Skeletal muscle tissue (tissue), 4 donors: Measurements from ENCODE around the gene TMEM163. TPM values are rescaled to one million over a fixed set of nuclear protein-coding genes. Genes with fewer than 3 reads are reported as not detected.

Source experiments
- H3K27ac ChIP-seq: one replicate; pipeline ENCODE4 v1.7.0; 2013; ENCODE audit warnings: mild to moderate bottlenecking, low read depth, low read length, inconsistent platforms
- H3K27me3 ChIP-seq, 3 donors: one replicate each; pipeline ENCODE4 v1.7.0; 2013; ENCODE audit warnings: low read length in 3 of 3; ENCODE audit not compliant: control insufficient read depth in 3 of 3, insufficient read depth in 3 of 3
- H3K36me3 ChIP-seq, 3 donors: one replicate each; pipeline ENCODE4 v1.7.0; 2013; ENCODE audit warnings: low read length in 3 of 3; ENCODE audit not compliant: control insufficient read depth in 3 of 3, insufficient read depth in 3 of 3
- H3K4me1 ChIP-seq, 3 donors: one replicate each; pipeline ENCODE4 v1.7.0; 2013; ENCODE audit warnings: low read length in 3 of 3, mild to moderate bottlenecking in 3 of 3; ENCODE audit not compliant: control insufficient read depth in 3 of 3, insufficient read depth in 3 of 3
- H3K4me3 ChIP-seq, 3 donors: one replicate each; pipeline ENCODE4 v1.7.0; 2013; ENCODE audit warnings: low read length in 3 of 3
- H3K9ac ChIP-seq, 3 donors: one replicate each; pipeline ENCODE4 v1.7.0; 2013; ENCODE audit warnings: low read length in 3 of 3, mild to moderate bottlenecking in 3 of 3, moderate library complexity in 2 of 3, low read depth in 1 of 3
- H3K9me3 ChIP-seq, 3 donors: one replicate each; pipeline ENCODE4 v1.7.0; 2013; ENCODE audit warnings: low read length in 3 of 3; ENCODE audit not compliant: control insufficient read depth in 3 of 3
- total RNA-seq: library from RNA; depleted of rRNA; stranded (reverse); fragments of >200 nt; gene quantifications from one replicate; pipeline ENCODE4 v1.2.3, GENCODE V29; 2014
- donor health status: Osteomylitis.

Gene TMEM163
- total RNA-seq, 1 donor from 2014 or later = 1.0 TPM

GRCh38 chr2:134745023-134745422 is 26.2 kb upstream of the TMEM163 start:
- no peak overlapping the region for H3K4me3 ChIP-seq
- H3K9me3 ChIP-seq = no peaks in the 10 kb centered on the region
- H3K36me3 ChIP-seq = no peaks in the 10 kb centered on the region
- H3K9ac ChIP-seq = no peak overlapping the region
- H3K27ac ChIP-seq = no peak overlapping the region
- no peaks in the 10 kb centered on the region for H3K4me1 ChIP-seq
- no peaks in the 10 kb centered on the region for H3K27me3 ChIP-seq

- H3K27ac ChIP-seq = no peak overlapping the region
- no peaks in the 10 kb centered on the region for H3K4me1 ChIP-seq
- H3K27me3 ChIP-seq = no peaks in the 10 kb centered on the region
- no peaks in the 10 kb centered on the region for H3K36me3 ChIP-seq
- H3K4me3 ChIP-seq = no peak overlapping the region
- no peaks in the 10 kb centered on the region for H3K9me3 ChIP-seq
- no peak overlapping the region for H3K9ac ChIP-seq
Observed at GRCh38 chr2:134739879-134740301, 21.1 kb upstream of the TMEM163 start.

- Histone ChIP-seq H3K36me3 (no peaks in the 10 kb centered on the region), H3K27ac (no peak overlapping the region), H3K27me3 (no peaks in the 10 kb centered on the region), H3K4me1 (no peaks in the 10 kb centered on the region), H3K9me3 (no peaks in the 10 kb centered on the region), H3K9ac (no peak overlapping the region), H3K4me3 (no peak overlapping the region)
Observed at GRCh38 chr2:134739236-134739878, 20.6 kb upstream of the TMEM163 start.

- no peaks in the 10 kb centered on the region for H3K27me3 ChIP-seq
- no peaks in the 10 kb centered on the region for H3K4me1 ChIP-seq
- H3K36me3 ChIP-seq = no peaks in the 10 kb centered on the region
- no peaks in the 10 kb centered on the region for H3K9me3 ChIP-seq
- no peak overlapping the region for H3K9ac ChIP-seq
- H3K27ac ChIP-seq = no peak overlapping the region
- H3K4me3 ChIP-seq = no peak overlapping the region
Observed at GRCh38 chr2:134738141-134738870, 19.5 kb upstream of the TMEM163 start.

DNA sequence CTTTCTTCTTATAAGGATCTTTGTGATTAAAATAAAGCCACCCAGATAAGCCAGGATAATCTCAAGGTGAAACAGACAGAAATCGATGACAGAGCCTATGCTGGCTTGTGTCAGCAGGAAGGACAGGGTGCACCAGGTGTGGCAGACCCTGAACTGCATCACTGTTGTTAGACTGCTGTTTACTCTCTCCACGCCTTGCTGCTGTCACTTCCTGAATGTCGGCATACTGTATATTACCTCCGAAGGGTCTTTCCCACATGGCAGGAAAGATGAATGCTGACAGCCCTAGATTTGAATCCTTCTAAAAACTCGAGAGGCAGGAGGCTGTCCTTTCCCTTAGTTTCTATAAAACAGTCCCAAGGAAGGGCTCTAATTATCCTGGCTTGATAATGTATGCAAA is 18.9 kb upstream of the TMEM163 start:
- H3K27ac ChIP-seq = no peak overlapping the region
- H3K4me1 ChIP-seq = no peaks in the 10 kb centered on the region

GRCh38 chr2:134736167-134736880 is 17.5 kb upstream of the TMEM163 start:
- Histone ChIP-seq H3K9ac (no peak overlapping the region), H3K4me1 (no peaks in the 10 kb centered on the region), H3K36me3 (no peaks in the 10 kb centered on the region), H3K4me3 (no peak overlapping the region), H3K9me3 (no peaks in the 10 kb centered on the region), H3K27ac (no peak overlapping the region), H3K27me3 (no peaks in the 10 kb centered on the region)

More for the DNA sequence above, 18.9 kb upstream of the TMEM163 start:
- H3K9ac ChIP-seq = no peak overlapping the region
- no peaks in the 10 kb centered on the region for H3K9me3 ChIP-seq
- no peaks in the 10 kb centered on the region for H3K36me3 ChIP-seq
- no peak overlapping the region for H3K4me3 ChIP-seq
- H3K27me3 ChIP-seq = no peaks in the 10 kb centered on the region

- Histone ChIP-seq H3K4me1 (no peaks in the 10 kb centered on the region), H3K4me3 (no peak overlapping the region), H3K9ac (no peak overlapping the region), H3K27me3 (peaks cover 0 to 6% (median 0%) of the 10 kb centered on the region in 3 donors), H3K9me3 (no peaks in the 10 kb centered on the region), H3K36me3 (no peaks in the 10 kb centered on the region), H3K27ac (no peak overlapping the region)
Observed at GRCh38 chr2:134728163-134728562, 9.4 kb upstream of the TMEM163 start.

- Histone ChIP-seq H3K9me3 (no peaks in the 10 kb centered on the region), H3K27me3 (peaks cover 0 to 6% (median 4%) of the 10 kb centered on the region in 3 donors), H3K4me1 (no peaks in the 10 kb centered on the region), H3K27ac (no peak overlapping the region), H3K36me3 (no peaks in the 10 kb centered on the region), H3K9ac (no peak overlapping the region), H3K4me3 (no peak overlapping the region)
Observed at GRCh38 chr2:134727385-134727784, 8.6 kb upstream of the TMEM163 start.

DNA sequence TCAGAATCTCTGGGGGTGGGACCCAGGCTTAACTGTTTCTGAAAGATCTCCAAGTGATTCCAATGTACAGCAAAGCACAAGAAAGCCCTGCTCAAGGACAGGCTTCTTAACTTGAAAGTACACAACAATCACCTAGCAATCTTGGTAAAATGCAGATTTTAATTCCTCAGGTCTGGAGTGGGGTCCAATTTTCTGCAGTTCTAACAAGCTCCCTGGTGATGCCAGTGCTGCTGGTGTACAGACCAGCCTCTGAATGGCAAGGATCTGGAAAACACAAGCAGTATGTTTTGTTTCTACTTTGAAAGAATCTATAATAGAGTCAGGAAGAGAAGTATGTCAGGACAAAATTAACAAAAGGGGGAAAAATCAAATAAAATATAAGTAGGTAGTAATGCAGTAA is 7.8 kb upstream of the TMEM163 start:
- Histone ChIP-seq H3K27me3 (peaks cover 0 to 8% (median 6%) of the 10 kb centered on the region in 3 donors), H3K27ac (no peak overlapping the region), H3K4me3 (no peak overlapping the region), H3K9me3 (no peaks in the 10 kb centered on the region), H3K4me1 (no peaks in the 10 kb centered on the region), H3K36me3 (no peaks in the 10 kb centered on the region), H3K9ac (no peak overlapping the region)

- H3K9me3 ChIP-seq = no peaks in the 10 kb centered on the region
- peaks cover under 1 to 9% (median 9%) of the 10 kb centered on the region in 3 donors for H3K27me3 ChIP-seq
- no peaks in the 10 kb centered on the region for H3K36me3 ChIP-seq
- H3K4me3 ChIP-seq = no peak overlapping the region
- H3K27ac ChIP-seq = no peak overlapping the region
- H3K4me1 ChIP-seq = no peaks in the 10 kb centered on the region
- H3K9ac ChIP-seq = no peak overlapping the region
Observed at GRCh38 chr2:134725876-134726275, 7.1 kb upstream of the TMEM163 start.
